HAP-1 (cell line): ENCODE data around the gene FBXW5.

Experiments
- DNase-seq, 2 experiments: peaks; one replicate each; pipeline ENCODE4 v3.0.0-alpha.2; 2016 to 2020; ENCODE audit warnings: low spot score in 2 of 2
- H3K27me3 ChIP-seq: fragments of 250-450 bp; sonication (Bioruptor Pico); 2 replicates; pipeline ENCODE4 v1.5.1; 2020; ENCODE audit warnings: low read depth, mild to moderate bottlenecking, moderate library complexity
- H3K36me3 ChIP-seq: fragments of 250-450 bp; sonication (Bioruptor Pico); replicated peaks from 2 replicates; pipeline ENCODE4 v1.5.1; 2020; ENCODE audit warnings: mild to moderate bottlenecking
- H3K4me1 ChIP-seq: fragments of 250-450 bp; sonication (Bioruptor Pico); 2 replicates; pipeline ENCODE4 v1.5.1; 2020; ENCODE audit warnings: mild to moderate bottlenecking
- H3K4me3 ChIP-seq: fragments of 250-450 bp; sonication (Bioruptor Pico); 2 replicates; pipeline ENCODE4 v1.5.1; 2020; ENCODE audit warnings: mild to moderate bottlenecking, moderate library complexity
- H3K9me3 ChIP-seq: fragments of 250-450 bp; sonication (Bioruptor Pico); 2 replicates; pipeline ENCODE4 v1.5.1; 2020; ENCODE audit warnings: mild to moderate bottlenecking, moderate library complexity
- in situ Hi-C: fragments of 300-500 bp; cut with MboI; formaldehyde crosslinking; loops from 3 replicates; pipeline ENCODE4 v1.14.3; 2020; ENCODE audit warnings: low sequenced_read_pairs, inconsistent platforms, mixed read lengths

The FBXW5 gene

GRCh38 chr9:136900556-136900955 lies 44.0 kb downstream of the FBXW5 start:
- in situ Hi-C loops: no loop called here
- peaks cover 56% of the 10 kb centered on the region for H3K36me3 ChIP-seq
- H3K9me3 ChIP-seq: no peaks in the 10 kb centered on the region
- H3K4me1 ChIP-seq: no peaks in the 10 kb centered on the region
- DNase-seq: no peak
- no peaks in the 10 kb centered on the region for H3K27me3 ChIP-seq
- H3K4me3 ChIP-seq: no peak overlapping the region

GRCh38 chr9:136899196-136899595 lies 45.3 kb downstream of the FBXW5 start:
- in situ Hi-C loops: no loop called here
- no peaks in the 10 kb centered on the region for H3K27me3 ChIP-seq
- H3K4me3 ChIP-seq: no peak overlapping the region
- no peaks in the 10 kb centered on the region for H3K4me1 ChIP-seq
- no peaks in the 10 kb centered on the region for H3K9me3 ChIP-seq
- peaks cover 50% of the 10 kb centered on the region for H3K36me3 ChIP-seq
- DNase-seq: no peak

- in situ Hi-C loops: no loop called here
- Histone ChIP-seq H3K9me3 (no peaks in the 10 kb centered on the region), H3K4me1 (no peaks in the 10 kb centered on the region), H3K36me3 (peaks cover 47% of the 10 kb centered on the region), H3K4me3 (no peak overlapping the region), H3K27me3 (no peaks in the 10 kb centered on the region)
- DNase-seq: no peak
These were observed 45.9 kb downstream of the FBXW5 start for GRCh38 chr9:136898483-136899100.

GRCh38 chr9:136896027-136896426 lies 48.5 kb downstream of the FBXW5 start:
- in situ Hi-C loops: no loop called here
- peaks cover 26% of the 10 kb centered on the region for H3K36me3 ChIP-seq

GRCh38 chr9:136890661-136891060 lies 53.9 kb downstream of the FBXW5 start:
- no peaks in the 10 kb centered on the region for H3K9me3 ChIP-seq
- peaks cover 3% of the 10 kb centered on the region; the same call in 1 of the 2 replicates for H3K4me1 ChIP-seq
- H3K27me3 ChIP-seq: no peaks in the 10 kb centered on the region
- in situ Hi-C loops: no loop called here
- H3K4me3 ChIP-seq: no peak overlapping the region
- peaks cover 9% of the 10 kb centered on the region for H3K36me3 ChIP-seq
- DNase-seq: no peak

More at GRCh38 chr9:136896027-136896426, 48.5 kb downstream of the FBXW5 start:
- Histone ChIP-seq H3K4me3 (no peak overlapping the region), H3K27me3 (no peaks in the 10 kb centered on the region), H3K4me1 (no peaks in the 10 kb centered on the region), H3K9me3 (no peaks in the 10 kb centered on the region)
- DNase-seq: no peak
